Measurements from ENCODE around the gene SCFD2. TPM values are rescaled to one million over a fixed set of nuclear protein-coding genes. Genes with fewer than 3 reads are reported as not detected.

SCFD2 gene
- total RNA-seq, 1 experiment from 2014 or later: 36.6 TPM

DNA sequence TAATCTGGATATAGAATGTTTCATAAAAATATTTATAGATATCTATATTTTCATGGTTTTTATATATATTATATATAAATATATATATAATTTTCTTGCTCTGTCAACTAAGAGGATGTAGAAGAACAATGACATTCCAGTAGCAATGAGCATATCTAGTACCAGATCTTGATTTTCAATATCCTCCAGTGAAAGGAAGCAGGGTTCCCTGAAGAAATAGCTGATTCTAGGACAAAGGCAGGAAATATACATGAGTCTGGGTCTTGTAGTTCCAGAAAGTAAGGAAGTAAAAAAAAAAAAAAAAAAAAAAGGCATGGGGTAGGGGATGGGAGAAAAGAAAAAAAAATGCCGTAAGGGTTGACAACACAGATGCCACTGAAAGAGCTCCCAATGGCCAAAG, 262.4 kb downstream of the SCFD2 start:
- Histone ChIP-seq H3K79me2 (ENCODE audit: low read length) (no peaks in the 10 kb centered on the region), H3K4me3 (ENCODE audit: low read length) (no peak overlapping the region), H3K9ac (ENCODE audit: low read length) (no peak overlapping the region), H4K20me1 (ENCODE audit: low read length) (no peaks in the 10 kb centered on the region), H3K27ac (ENCODE audit: low read length) (no peak overlapping the region), H3K4me1 (ENCODE audit: insufficient read depth, low read length) (peaks cover 22% of the 10 kb centered on the region), H3K9me3 (ENCODE audit: low read length) (no peaks in the 10 kb centered on the region), H2AFZ (ENCODE audit: low read length) (no peak overlapping the region), H3K9me2 (replicated peaks; ENCODE audit: low read length) (no peaks in the 10 kb centered on the region), H3F3A (ENCODE audit: low read length, unreplicated experiment) (no peaks in the 10 kb centered on the region), H3K4me2 (ENCODE audit: low read length) (no peak overlapping the region), H3K36me3 (ENCODE audit: low read depth, low read length) (no peaks in the 10 kb centered on the region), H3K27me3 (ENCODE audit: low read length) (no peaks in the 10 kb centered on the region)
- DNase-seq (no peak), ATAC-seq (no peak)
- ChIA-PET POLR2A (ENCODE audit: unreplicated experiment) (interaction anchor here (0.6 kb wide), 2 partner anchors 14 to 382 kb away, joined by 3 to 9 read pairs; no protein-coding TSS in a partner anchor), CTCF (interaction anchor here (0.6 kb wide), 2 partner anchors 418 to 1130 kb away, joined by 3 to 9 read pairs; no protein-coding TSS in a partner anchor)
- TF ChIP-seq EZH2 (IDR thresholded peaks at IDR 0.05; ENCODE audit: low read length, unreplicated experiment) (no peak), EZH2phosphoT487 (IDR thresholded peaks at IDR 0.05; ENCODE audit: borderline replicate concordance, low read length) (no peak), CTCF (conservative IDR thresholded peaks at IDR 0.05; ENCODE audit: low read depth, low read length) (no peak)
- no TSS peak for BruUV-seq (replicated peaks)
- intact Hi-C loops (cut with micrococcal nuclease): no loop called here

DNA sequence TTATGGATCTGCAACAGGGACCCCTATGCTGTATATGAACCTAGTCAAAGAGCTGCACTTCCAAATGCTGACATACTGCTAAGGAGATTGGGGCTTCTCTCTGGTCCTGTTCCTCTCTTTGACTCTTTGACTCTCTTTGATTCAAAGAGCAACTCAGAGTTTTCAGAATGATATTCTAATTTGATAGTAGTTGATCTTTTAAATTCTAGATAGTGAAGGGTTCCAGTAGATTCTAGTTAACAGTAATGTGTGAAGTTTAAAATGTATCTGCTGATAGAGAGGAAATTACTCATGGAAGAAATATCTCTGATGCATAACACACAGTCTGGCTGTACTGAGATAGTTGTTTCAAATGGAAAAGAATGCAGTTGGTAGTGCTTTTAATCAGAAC, 264.7 kb downstream of the SCFD2 start:
- H3K4me3 ChIP-seq (ENCODE audit: low read length): no peak overlapping the region
- H3K27me3 ChIP-seq (ENCODE audit: low read length): no peaks in the 10 kb centered on the region
- H3K9me3 ChIP-seq (ENCODE audit: low read length): no peaks in the 10 kb centered on the region
- no peaks in the 10 kb centered on the region for H3K79me2 ChIP-seq (ENCODE audit: low read length)
- no peak overlapping the region for H2AFZ ChIP-seq (ENCODE audit: low read length)
- no peaks in the 10 kb centered on the region for H3K9me2 ChIP-seq (replicated peaks; ENCODE audit: low read length)
- DNase-seq (peak; percentile 34), ATAC-seq (peak; percentile 58)
- H3K9ac ChIP-seq (ENCODE audit: low read length): no peak overlapping the region
- BruUV-seq (replicated peaks): no TSS peak
- intact Hi-C loops (cut with micrococcal nuclease): no loop called here
- H3K27ac ChIP-seq (ENCODE audit: low read length): no peak overlapping the region
- CTCF ChIA-PET: no interaction called here
- no peaks in the 10 kb centered on the region for H3F3A ChIP-seq (ENCODE audit: low read length, unreplicated experiment)
- no peak for TF ChIP-seq CTCF (conservative IDR thresholded peaks at IDR 0.05; ENCODE audit: low read depth, low read length)
- TF ChIP-seq EZH2 (IDR thresholded peaks at IDR 0.05; ENCODE audit: low read length, unreplicated experiment): no peak
- POLR2A ChIA-PET (ENCODE audit: unreplicated experiment): no interaction called here
- H4K20me1 ChIP-seq (ENCODE audit: low read length): no peaks in the 10 kb centered on the region
- peaks cover 24% of the 10 kb centered on the region for H3K4me1 ChIP-seq (ENCODE audit: insufficient read depth, low read length)
- H3K36me3 ChIP-seq (ENCODE audit: low read depth, low read length): no peaks in the 10 kb centered on the region
- H3K4me2 ChIP-seq (ENCODE audit: low read length): 0 out of 2 replicates have a peak overlapping the region, but pooled peaks have one; percentile 6

GRCh38 chr4:53100501-53101190, 265.2 kb downstream of the SCFD2 start:
- TF ChIP-seq EZH2phosphoT487 (IDR thresholded peaks at IDR 0.05; ENCODE audit: borderline replicate concordance, low read length) (no peak), EZH2 (IDR thresholded peaks at IDR 0.05; ENCODE audit: low read length, unreplicated experiment) (no peak), CTCF (conservative IDR thresholded peaks at IDR 0.05; ENCODE audit: low read depth, low read length) (no peak)
- Histone ChIP-seq H3K9ac (ENCODE audit: low read length) (no peak overlapping the region), H3K4me1 (ENCODE audit: insufficient read depth, low read length) (peaks cover 24% of the 10 kb centered on the region), H4K20me1 (ENCODE audit: low read length) (no peaks in the 10 kb centered on the region), H3K9me2 (replicated peaks; ENCODE audit: low read length) (no peaks in the 10 kb centered on the region), H3K27ac (ENCODE audit: low read length) (no peak overlapping the region), H3K9me3 (ENCODE audit: low read length) (no peaks in the 10 kb centered on the region), H3K4me2 (ENCODE audit: low read length) (no peak overlapping the region), H3K36me3 (ENCODE audit: low read depth, low read length) (no peaks in the 10 kb centered on the region), H3K79me2 (ENCODE audit: low read length) (no peaks in the 10 kb centered on the region), H3F3A (ENCODE audit: low read length, unreplicated experiment) (no peaks in the 10 kb centered on the region), H3K27me3 (ENCODE audit: low read length) (no peaks in the 10 kb centered on the region), H3K4me3 (ENCODE audit: low read length) (no peak overlapping the region), H2AFZ (ENCODE audit: low read length) (no peak overlapping the region)
- POLR2A ChIA-PET (ENCODE audit: unreplicated experiment): no interaction called here
- intact Hi-C loops (cut with micrococcal nuclease): no loop called here
- BruUV-seq (replicated peaks): no TSS peak
- CTCF ChIA-PET: no interaction called here
- DNase-seq: no peak
- ATAC-seq: no peak

All from PC-3 (cell line).